ENCODE data around the gene INPP5D. TPM values are rescaled to one million over a fixed set of nuclear protein-coding genes. Genes with fewer than 3 reads are reported as not detected.

The INPP5D gene
- total RNA-seq, result 33.4 TPM

DNA sequence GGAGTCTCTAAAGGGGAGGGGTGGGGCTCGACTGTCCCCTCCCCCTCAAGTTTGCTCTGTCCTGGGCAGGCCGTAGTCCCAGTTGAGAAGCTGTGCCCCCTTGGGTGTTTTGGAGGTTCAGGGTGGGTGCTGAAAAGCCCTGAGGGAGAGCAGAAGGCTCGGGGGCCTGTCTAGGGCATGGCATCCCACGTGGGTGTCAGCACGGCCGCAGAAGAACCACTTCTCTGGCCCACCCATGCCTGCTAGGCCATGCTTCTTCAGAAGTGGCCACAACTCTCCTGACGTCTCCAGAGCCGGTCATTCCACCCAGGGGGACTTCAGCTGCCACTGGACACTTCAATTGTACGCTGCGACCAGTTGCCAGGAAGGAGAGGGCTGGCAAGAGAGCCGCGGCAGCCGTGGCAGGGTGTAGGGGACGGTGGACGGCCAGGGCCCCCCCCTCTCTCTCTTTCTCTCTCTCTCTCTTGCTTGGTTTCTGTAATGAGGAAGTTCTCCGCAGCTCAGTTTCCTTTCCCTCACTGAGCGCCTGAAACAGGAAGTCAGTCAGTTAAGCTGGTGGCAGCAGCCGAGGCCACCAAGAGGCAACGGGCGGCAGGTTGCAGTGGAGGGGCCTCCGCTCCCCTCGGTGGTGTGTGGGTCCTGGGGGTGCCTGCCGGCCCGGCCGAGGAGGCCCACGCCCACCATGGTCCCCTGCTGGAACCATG lies at the start of gene INPP5D:
Gene INPP5D, plus strand, starts transcription at position 546 of the 704 bp plus-strand sequence. Its CDS starts 137 bp downstream, at position 683.
- TF ChIP-seq CTCF (IDR thresholded peaks at IDR 0.05) (no peak), POLR2A (IDR thresholded peaks at IDR 0.05) (peak in 1 of 2 donors; percentile 13), POLR2AphosphoS5 (IDR thresholded peaks at IDR 0.05; ENCODE audit: insufficient read depth in 1 of 2, low read depth in 1 of 2) (peak in 1 of 2 donors; percentile 58)
- no peaks in the 10 kb centered on the region for H3K27me3 ChIP-seq
- intact Hi-C loops (cut with DNase I), result no loop called here
- peak within 1 kb of the TSS; percentile 36 to 39 for H3K4me3 ChIP-seq
- DNase-seq (ENCODE audit: extremely low spot score in 2 of 2), result no peak
- peaks cover 6% of the 10 kb centered on the region for H3K4me1 ChIP-seq
- no peaks in the 10 kb centered on the region for H3K9me3 ChIP-seq
- H3K36me3 ChIP-seq, result no peaks in the 10 kb centered on the region
- H3K27ac ChIP-seq, result peak within 1 kb of the TSS; percentile 58

- Histone ChIP-seq H3K4me1 (no peaks in the 10 kb centered on the region), H3K9me3 (no peaks in the 10 kb centered on the region), H3K27me3 (no peaks in the 10 kb centered on the region), H3K4me3 (no peak overlapping the region), H3K36me3 (no peaks in the 10 kb centered on the region), H3K27ac (no peak overlapping the region)
- peak in 1 of 2 donors; percentile 29 for DNase-seq (ENCODE audit: extremely low spot score in 2 of 2)
- intact Hi-C loops (cut with DNase I), result no loop called here
- TF ChIP-seq POLR2A (IDR thresholded peaks at IDR 0.05) (no peak), CTCF (IDR thresholded peaks at IDR 0.05) (no peak), POLR2AphosphoS5 (IDR thresholded peaks at IDR 0.05; ENCODE audit: insufficient read depth in 1 of 2, low read depth in 1 of 2) (no peak)
Observed at GRCh38 chr2:233010569-233011267, 49.4 kb upstream of the INPP5D start.

- peak; percentile 37 to 52 for DNase-seq (ENCODE audit: extremely low spot score in 2 of 2)
- TF ChIP-seq CTCF (IDR thresholded peaks at IDR 0.05) (no peak), POLR2A (IDR thresholded peaks at IDR 0.05) (no peak), POLR2AphosphoS5 (IDR thresholded peaks at IDR 0.05; ENCODE audit: insufficient read depth in 1 of 2, low read depth in 1 of 2) (no peak)
- no peaks in the 10 kb centered on the region for H3K4me1 ChIP-seq
- H3K27me3 ChIP-seq, result no peaks in the 10 kb centered on the region
- intact Hi-C loops (cut with DNase I), result no loop called here
- H3K4me3 ChIP-seq, result no peak overlapping the region
- no peaks in the 10 kb centered on the region for H3K36me3 ChIP-seq
- no peak overlapping the region for H3K27ac ChIP-seq
- no peaks in the 10 kb centered on the region for H3K9me3 ChIP-seq
Observed at GRCh38 chr2:233011268-233011650, 48.9 kb upstream of the INPP5D start.

DNA sequence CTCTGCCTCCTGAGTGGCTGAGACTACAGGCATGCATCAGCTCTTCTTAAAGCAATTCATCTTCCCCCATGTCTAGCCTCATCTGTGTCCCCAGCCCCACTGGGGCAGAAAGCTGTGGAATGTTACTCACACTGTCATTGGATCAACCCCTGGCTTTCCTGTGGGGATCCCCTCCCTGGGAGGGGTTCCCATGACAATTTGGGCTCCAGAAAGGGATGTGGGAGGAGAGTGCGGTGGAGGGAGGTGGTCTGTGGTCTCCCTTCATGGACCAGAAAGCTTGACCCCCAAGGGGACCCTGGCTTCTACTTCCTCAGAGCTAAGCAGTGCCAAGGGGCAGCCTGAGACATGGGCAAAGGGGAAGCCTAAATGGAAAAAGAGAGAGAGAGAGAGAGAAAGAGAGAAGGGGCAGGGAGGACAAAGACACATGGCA lies 48.4 kb upstream of the INPP5D start:
- Histone ChIP-seq H3K36me3 (no peaks in the 10 kb centered on the region), H3K9me3 (no peaks in the 10 kb centered on the region), H3K4me3 (no peak overlapping the region), H3K4me1 (no peaks in the 10 kb centered on the region), H3K27me3 (no peaks in the 10 kb centered on the region), H3K27ac (no peak overlapping the region)
- peak; percentile 42 to 72 for DNase-seq (ENCODE audit: extremely low spot score in 2 of 2)
- intact Hi-C loops (cut with DNase I), result no loop called here
- TF ChIP-seq POLR2AphosphoS5 (IDR thresholded peaks at IDR 0.05; ENCODE audit: insufficient read depth in 1 of 2, low read depth in 1 of 2) (no peak), CTCF (IDR thresholded peaks at IDR 0.05) (no peak), POLR2A (IDR thresholded peaks at IDR 0.05) (no peak)
